ENCODE measurements around the gene ASIC4. TPM values are rescaled to one million over a fixed set of nuclear protein-coding genes. Genes with fewer than 3 reads are reported as not detected.

The ASIC4 gene
- total and polyA plus RNA-seq, 2 donors from 2014 or later: not detected

- intact Hi-C loops (cut with DNase I): loop anchor here (10.0 kb wide), 1 partner anchor 51 kb away; no protein-coding TSS in a partner anchor
- no peaks in the 10 kb centered on the region for H3K4me1 ChIP-seq (ENCODE audit: control insufficient read depth in 2 of 3, insufficient read depth in 2 of 3, low read depth in 1 of 3, low read length in 3 of 3)
- no peak overlapping the region for H3K4me3 ChIP-seq (ENCODE audit: low read length in 3 of 3)
- H3K27ac ChIP-seq (ENCODE audit: low read depth in 2 of 2, low read length in 2 of 2): no peak overlapping the region
- no peaks in the 10 kb centered on the region for H3K9me3 ChIP-seq (ENCODE audit: control insufficient read depth in 2 of 3, insufficient read depth in 1 of 3, low read length in 3 of 3)
- H3K36me3 ChIP-seq (ENCODE audit: control insufficient read depth in 2 of 3, insufficient read depth in 3 of 3, low read length in 3 of 3): no peaks in the 10 kb centered on the region
- H3K27me3 ChIP-seq (ENCODE audit: control insufficient read depth, insufficient read depth, low read length): no peaks in the 10 kb centered on the region
- no peak for TF ChIP-seq CTCF (IDR thresholded peaks at IDR 0.05; ENCODE audit: borderline replicate concordance, extremely low read depth, insufficient read depth)
- no peak overlapping the region for H3K9ac ChIP-seq (ENCODE audit: low read length in 3 of 3)
- no peak for FAIRE-seq
- no peak for DNase-seq
Observed at GRCh38 chr2:219473511-219473910, 40.8 kb upstream of the ASIC4 start.

GRCh38 chr2:219474285-219475060, 39.8 kb upstream of the ASIC4 start:
- Histone ChIP-seq H3K4me3 (ENCODE audit: low read length in 3 of 3) (no peak overlapping the region), H3K27me3 (ENCODE audit: control insufficient read depth, insufficient read depth, low read length) (no peaks in the 10 kb centered on the region), H3K4me1 (ENCODE audit: control insufficient read depth in 2 of 3, insufficient read depth in 2 of 3, low read depth in 1 of 3, low read length in 3 of 3) (no peaks in the 10 kb centered on the region), H3K9ac (ENCODE audit: low read length in 3 of 3) (no peak overlapping the region), H3K9me3 (ENCODE audit: control insufficient read depth in 2 of 3, insufficient read depth in 1 of 3, low read length in 3 of 3) (no peaks in the 10 kb centered on the region), H3K36me3 (ENCODE audit: control insufficient read depth in 2 of 3, insufficient read depth in 3 of 3, low read length in 3 of 3) (no peaks in the 10 kb centered on the region), H3K27ac (ENCODE audit: low read depth in 2 of 2, low read length in 2 of 2) (no peak overlapping the region)
- DNase-seq (no peak), FAIRE-seq (no peak)
- no peak for TF ChIP-seq CTCF (IDR thresholded peaks at IDR 0.05; ENCODE audit: borderline replicate concordance, extremely low read depth, insufficient read depth)
- intact Hi-C loops (cut with DNase I): loop anchor here (10.0 kb wide), 1 partner anchor 50 kb away; no protein-coding TSS in a partner anchor

- H3K27ac ChIP-seq (ENCODE audit: low read depth in 2 of 2, low read length in 2 of 2): no peak overlapping the region
- TF ChIP-seq CTCF (IDR thresholded peaks at IDR 0.05; ENCODE audit: borderline replicate concordance, extremely low read depth, insufficient read depth): no peak
- DNase-seq (no peak), FAIRE-seq (no peak)
- no peaks in the 10 kb centered on the region for H3K27me3 ChIP-seq (ENCODE audit: control insufficient read depth, insufficient read depth, low read length)
- intact Hi-C loops (cut with DNase I): loop anchor here (10.0 kb wide), 1 partner anchor 50 kb away; no protein-coding TSS in a partner anchor
- H3K4me1 ChIP-seq (ENCODE audit: control insufficient read depth in 2 of 3, insufficient read depth in 2 of 3, low read depth in 1 of 3, low read length in 3 of 3): no peaks in the 10 kb centered on the region
- H3K9ac ChIP-seq (ENCODE audit: low read length in 3 of 3): no peak overlapping the region
- H3K9me3 ChIP-seq (ENCODE audit: control insufficient read depth in 2 of 3, insufficient read depth in 1 of 3, low read length in 3 of 3): no peaks in the 10 kb centered on the region
- H3K36me3 ChIP-seq (ENCODE audit: control insufficient read depth in 2 of 3, insufficient read depth in 3 of 3, low read length in 3 of 3): no peaks in the 10 kb centered on the region
- no peak overlapping the region for H3K4me3 ChIP-seq (ENCODE audit: low read length in 3 of 3)
Observed at GRCh38 chr2:219475278-219475677, 39.0 kb upstream of the ASIC4 start.
